ENCODE data around the gene SLF2. TPM values are rescaled to one million over a fixed set of nuclear protein-coding genes. Genes with fewer than 3 reads are reported as not detected.
A peak's percentile ranks its signal among the peaks of the same experiment; 100 is the strongest.

The SLF2 gene
- total RNA-seq, 1 donor from 2014 or later: 20.3 TPM

GRCh38 chr10:100890673-100891317, 22.0 kb upstream of the SLF2 start:
- peak overlapping the region; percentile 51 for H2AFZ ChIP-seq (ENCODE audit: low read depth, low read length)
- no peaks in the 10 kb centered on the region for H3K36me3 ChIP-seq (ENCODE audit: insufficient read depth, low read length)
- peak overlapping the region; percentile 57 for H3K9ac ChIP-seq (ENCODE audit: low read length)
- Mint-ChIP-seq H3K36me3 (ENCODE audit: low read depth, unreplicated experiment) (no peaks in the 10 kb centered on the region), H3K27ac (ENCODE audit: unreplicated experiment) (peak overlapping the region; percentile 93), H3K9me3 (ENCODE audit: unreplicated experiment) (no peaks in the 10 kb centered on the region), H3K27me3 (ENCODE audit: low read depth, unreplicated experiment) (peaks cover 27% of the 10 kb centered on the region), H3K4me3 (ENCODE audit: unreplicated experiment) (peak overlapping the region; percentile 3), H3K4me1 (ENCODE audit: low read depth, unreplicated experiment) (peaks cover 18% of the 10 kb centered on the region)
- H3K4me2 ChIP-seq (ENCODE audit: low read length): peak overlapping the region; percentile 79
- H3K27me3 ChIP-seq (ENCODE audit: insufficient read depth, low read length): no peaks in the 10 kb centered on the region
- H4K20me1 ChIP-seq (ENCODE audit: insufficient read depth, low read length): no peaks in the 10 kb centered on the region
- peaks cover 23% of the 10 kb centered on the region for H3K4me1 ChIP-seq (ENCODE audit: insufficient read depth, low read length)
- peak overlapping the region; percentile 40 for H3K4me3 ChIP-seq (ENCODE audit: insufficient read depth, low read depth, low read length)
- FAIRE-seq (peak; percentile 94), DNase-seq (ENCODE audit: low read depth) (peak; percentile 98)
- TF ChIP-seq EZH2 (IDR thresholded peaks at IDR 0.05; ENCODE audit: insufficient read depth, low read length): no peak
- no peak for TF ChIP-seq CTCF (IDR thresholded peaks at IDR 0.05; ENCODE audit: insufficient read depth, low read depth, low read length)
- no peaks in the 10 kb centered on the region for H3K9me3 ChIP-seq (ENCODE audit: insufficient read depth, low read depth, low read length)
- peak overlapping the region; percentile 86 for H3K27ac ChIP-seq (ENCODE audit: low read depth, low read length)
- no peaks in the 10 kb centered on the region for H3K79me2 ChIP-seq (ENCODE audit: insufficient read depth, low read length)

GRCh38 chr10:100894033-100894432, 18.7 kb upstream of the SLF2 start:
- H3K9me3 ChIP-seq (ENCODE audit: insufficient read depth, low read depth, low read length): no peaks in the 10 kb centered on the region
- Mint-ChIP-seq H3K27me3 (ENCODE audit: low read depth, unreplicated experiment) (peaks cover 14% of the 10 kb centered on the region), H3K4me1 (ENCODE audit: low read depth, unreplicated experiment) (peaks cover 18% of the 10 kb centered on the region), H3K4me3 (ENCODE audit: unreplicated experiment) (no peak overlapping the region), H3K9me3 (ENCODE audit: unreplicated experiment) (no peaks in the 10 kb centered on the region), H3K36me3 (ENCODE audit: low read depth, unreplicated experiment) (no peaks in the 10 kb centered on the region), H3K27ac (ENCODE audit: unreplicated experiment) (no peak overlapping the region)
- H3K36me3 ChIP-seq (ENCODE audit: insufficient read depth, low read length): no peaks in the 10 kb centered on the region
- no peak overlapping the region for H3K27ac ChIP-seq (ENCODE audit: low read depth, low read length)
- no peak for DNase-seq (ENCODE audit: low read depth)
- TF ChIP-seq CTCF (IDR thresholded peaks at IDR 0.05; ENCODE audit: insufficient read depth, low read depth, low read length): no peak
- TF ChIP-seq EZH2 (IDR thresholded peaks at IDR 0.05; ENCODE audit: insufficient read depth, low read length): no peak
- H3K79me2 ChIP-seq (ENCODE audit: insufficient read depth, low read length): no peaks in the 10 kb centered on the region
- no peak overlapping the region for H3K4me2 ChIP-seq (ENCODE audit: low read length)
- H4K20me1 ChIP-seq (ENCODE audit: insufficient read depth, low read length): no peaks in the 10 kb centered on the region
- H3K4me1 ChIP-seq (ENCODE audit: insufficient read depth, low read length): peaks cover 23% of the 10 kb centered on the region
- no peak overlapping the region for H3K4me3 ChIP-seq (ENCODE audit: insufficient read depth, low read depth, low read length)
- H3K27me3 ChIP-seq (ENCODE audit: insufficient read depth, low read length): no peaks in the 10 kb centered on the region
- no peak overlapping the region for H2AFZ ChIP-seq (ENCODE audit: low read depth, low read length)
- H3K9ac ChIP-seq (ENCODE audit: low read length): no peak overlapping the region
- FAIRE-seq: no peak

- no peaks in the 10 kb centered on the region for H4K20me1 ChIP-seq (ENCODE audit: insufficient read depth, low read length)
- Mint-ChIP-seq H3K9me3 (ENCODE audit: unreplicated experiment) (no peaks in the 10 kb centered on the region), H3K4me1 (ENCODE audit: low read depth, unreplicated experiment) (peaks cover 18% of the 10 kb centered on the region), H3K27me3 (ENCODE audit: low read depth, unreplicated experiment) (peaks cover 14% of the 10 kb centered on the region), H3K4me3 (ENCODE audit: unreplicated experiment) (no peak overlapping the region), H3K36me3 (ENCODE audit: low read depth, unreplicated experiment) (no peaks in the 10 kb centered on the region), H3K27ac (ENCODE audit: unreplicated experiment) (no peak overlapping the region)
- TF ChIP-seq CTCF (IDR thresholded peaks at IDR 0.05; ENCODE audit: insufficient read depth, low read depth, low read length) (no peak), EZH2 (IDR thresholded peaks at IDR 0.05; ENCODE audit: insufficient read depth, low read length) (no peak)
- no peaks in the 10 kb centered on the region for H3K27me3 ChIP-seq (ENCODE audit: insufficient read depth, low read length)
- DNase-seq (ENCODE audit: low read depth) (no peak), FAIRE-seq (no peak)
- H3K4me2 ChIP-seq (ENCODE audit: low read length): no peak overlapping the region
- no peak overlapping the region for H3K27ac ChIP-seq (ENCODE audit: low read depth, low read length)
- H2AFZ ChIP-seq (ENCODE audit: low read depth, low read length): no peak overlapping the region
- H3K36me3 ChIP-seq (ENCODE audit: insufficient read depth, low read length): no peaks in the 10 kb centered on the region
- H3K9me3 ChIP-seq (ENCODE audit: insufficient read depth, low read depth, low read length): no peaks in the 10 kb centered on the region
- H3K4me3 ChIP-seq (ENCODE audit: insufficient read depth, low read depth, low read length): no peak overlapping the region
- H3K79me2 ChIP-seq (ENCODE audit: insufficient read depth, low read length): no peaks in the 10 kb centered on the region
- no peak overlapping the region for H3K9ac ChIP-seq (ENCODE audit: low read length)
- H3K4me1 ChIP-seq (ENCODE audit: insufficient read depth, low read length): peaks cover 17% of the 10 kb centered on the region
Observed at GRCh38 chr10:100894589-100895294, 18.0 kb upstream of the SLF2 start.
